Activated effector memory CD4-positive, alpha-beta T cell treated with Interleukin-2 at 50 U/mL for 16 hours (primary cell): ENCODE data around the gene HCAR2.
"Not testable (repeated sequence)": the region's sequence is repeated elsewhere in the genome, so short reads cannot be mapped to it uniquely, and the experiment has no call there.

ENCODE experiments used
- DNase-seq: peaks from one replicate; pipeline ENCODE4 v3.0.0-alpha.2; 2020

Gene HCAR2

GRCh38 chr12:122715211-122715610 is 12.1 kb upstream of the HCAR2 start:
- DNase-seq, result not testable (repeated sequence)

- DNase-seq, result not testable (repeated sequence)
These were observed 10.5 kb upstream of the HCAR2 start for GRCh38 chr12:122713491-122714188.

GRCh38 chr12:122711266-122711665 is 8.1 kb upstream of the HCAR2 start:
- not testable (repeated sequence) for DNase-seq

- not testable (repeated sequence) for DNase-seq
These were observed 7.2 kb upstream of the HCAR2 start for GRCh38 chr12:122710341-122710740.

GRCh38 chr12:122709287-122709686 is 6.1 kb upstream of the HCAR2 start:
- DNase-seq, result not testable (repeated sequence)

GRCh38 chr12:122703841-122704240 is 684 bp upstream of the HCAR2 start:
- not testable (repeated sequence) for DNase-seq

- not testable (repeated sequence) for DNase-seq
These were observed 1.7 kb downstream of the HCAR2 start for GRCh38 chr12:122701481-122701880.

GRCh38 chr12:122700038-122700710 is 3.0 kb downstream of the HCAR2 start:
- not testable (repeated sequence) for DNase-seq

GRCh38 chr12:122696922-122697321 is 6.2 kb downstream of the HCAR2 start:
- DNase-seq, result not testable (repeated sequence)

- DNase-seq, result no peak
These were observed 11.6 kb downstream of the HCAR2 start for GRCh38 chr12:122691566-122691965.

- DNase-seq, result no peak
These were observed 14.9 kb downstream of the HCAR2 start for GRCh38 chr12:122688291-122688690.

GRCh38 chr12:122687086-122687485 is 16.1 kb downstream of the HCAR2 start:
- no peak for DNase-seq

GRCh38 chr12:122686538-122686937 is 16.6 kb downstream of the HCAR2 start:
- DNase-seq, result no peak

- DNase-seq, result no peak
These were observed 18.8 kb downstream of the HCAR2 start for GRCh38 chr12:122684297-122684813.

- DNase-seq, result no peak
These were observed 21.3 kb downstream of the HCAR2 start for GRCh38 chr12:122681814-122682213.

GRCh38 chr12:122680989-122681388 is 22.2 kb downstream of the HCAR2 start:
- DNase-seq, result not testable (repeated sequence)

GRCh38 chr12:122676781-122677180 is 26.4 kb downstream of the HCAR2 start:
- DNase-seq, result not testable (repeated sequence)

GRCh38 chr12:122676015-122676414 is 27.1 kb downstream of the HCAR2 start:
- not testable (repeated sequence) for DNase-seq

GRCh38 chr12:122672515-122672914 is 30.6 kb downstream of the HCAR2 start:
- DNase-seq, result no peak

- DNase-seq, result no peak
These were observed 33.6 kb downstream of the HCAR2 start for GRCh38 chr12:122669397-122670070.

- DNase-seq, result no peak
These were observed 34.9 kb downstream of the HCAR2 start for GRCh38 chr12:122668268-122668667.

GRCh38 chr12:122665759-122666158 is 37.4 kb downstream of the HCAR2 start:
- DNase-seq, result no peak

GRCh38 chr12:122665349-122665748 is 37.8 kb downstream of the HCAR2 start:
- no peak for DNase-seq

GRCh38 chr12:122661938-122662337 is 41.2 kb downstream of the HCAR2 start:
- no peak for DNase-seq
